ENCODE data around the gene LIMK1.
"Not testable (repeated sequence)": the region's sequence is repeated elsewhere in the genome, so short reads cannot be mapped to it uniquely, and the experiment has no call there.

LIMK1 gene

DNA sequence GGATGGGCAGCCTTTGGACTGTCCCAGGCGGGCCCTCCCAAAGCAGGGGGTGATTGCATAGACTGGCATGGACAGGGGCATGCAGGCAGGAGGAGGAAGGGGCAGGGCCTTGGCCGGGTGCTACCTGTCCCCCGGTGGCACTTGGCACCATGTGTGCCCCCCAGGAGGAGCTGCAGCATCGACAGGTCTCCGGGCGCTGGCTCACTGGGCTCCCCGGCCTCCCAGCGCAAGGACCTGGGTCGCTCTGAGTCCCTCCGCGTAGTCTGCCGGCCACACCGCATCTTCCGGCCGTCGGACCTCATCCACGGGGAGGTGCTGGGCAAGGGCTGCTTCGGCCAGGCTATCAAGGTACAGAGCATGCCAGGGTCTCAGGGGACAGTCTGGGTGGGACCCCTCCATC is 23.2 kb downstream of the LIMK1 start:
- H3K9me3 ChIP-seq (ENCODE audit: control insufficient read depth in 1 of 2, low read length in 2 of 2): no peaks in the 10 kb centered on the region
- H3K36me3 ChIP-seq (ENCODE audit: control insufficient read depth in 1 of 2, insufficient read depth in 2 of 2, low read length in 2 of 2): peaks cover 8 to 53% of the 10 kb centered on the region in 2 donors
- no peaks in the 10 kb centered on the region for H3K4me1 ChIP-seq (ENCODE audit: control insufficient read depth in 1 of 2, insufficient read depth in 2 of 2, low read length in 2 of 2)
- no peaks in the 10 kb centered on the region for H3K27me3 ChIP-seq (ENCODE audit: low read depth, low read length)
- H3K4me3 ChIP-seq (ENCODE audit: low read depth in 1 of 2, low read length in 2 of 2): no peak overlapping the region
- no peak overlapping the region for H3K27ac ChIP-seq (ENCODE audit: low read length)

DNA sequence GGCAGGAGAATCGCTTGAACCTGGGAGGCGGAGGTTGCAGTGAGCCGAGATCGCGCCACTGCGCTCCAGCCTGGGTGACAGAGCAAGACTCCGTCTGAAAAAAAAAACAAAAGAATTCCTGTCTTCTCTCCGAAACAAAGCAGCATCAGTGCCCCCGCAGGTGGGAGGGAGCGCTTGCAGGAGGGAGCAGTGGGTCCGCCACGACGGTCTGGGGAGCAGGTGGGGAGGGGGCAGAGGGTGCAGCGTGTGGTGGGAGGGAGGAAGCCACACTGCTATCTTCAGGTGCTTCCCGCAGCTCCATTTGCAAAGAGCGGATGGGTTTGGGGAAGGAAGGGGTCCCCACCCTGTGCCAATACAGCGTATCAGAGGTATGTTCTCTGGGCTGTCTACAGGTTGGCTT is 31.7 kb downstream of the LIMK1 start:
- Histone ChIP-seq H3K27ac (ENCODE audit: low read length) (no peak overlapping the region), H3K36me3 (ENCODE audit: control insufficient read depth in 1 of 2, insufficient read depth in 2 of 2, low read length in 2 of 2) (peaks cover 12 to 40% of the 10 kb centered on the region in 2 donors), H3K27me3 (ENCODE audit: low read depth, low read length) (no peaks in the 10 kb centered on the region), H3K4me1 (ENCODE audit: control insufficient read depth in 1 of 2, insufficient read depth in 2 of 2, low read length in 2 of 2) (no peaks in the 10 kb centered on the region), H3K9me3 (ENCODE audit: control insufficient read depth in 1 of 2, low read length in 2 of 2) (no peaks in the 10 kb centered on the region), H3K4me3 (ENCODE audit: low read depth in 1 of 2, low read length in 2 of 2) (no peak overlapping the region)

DNA sequence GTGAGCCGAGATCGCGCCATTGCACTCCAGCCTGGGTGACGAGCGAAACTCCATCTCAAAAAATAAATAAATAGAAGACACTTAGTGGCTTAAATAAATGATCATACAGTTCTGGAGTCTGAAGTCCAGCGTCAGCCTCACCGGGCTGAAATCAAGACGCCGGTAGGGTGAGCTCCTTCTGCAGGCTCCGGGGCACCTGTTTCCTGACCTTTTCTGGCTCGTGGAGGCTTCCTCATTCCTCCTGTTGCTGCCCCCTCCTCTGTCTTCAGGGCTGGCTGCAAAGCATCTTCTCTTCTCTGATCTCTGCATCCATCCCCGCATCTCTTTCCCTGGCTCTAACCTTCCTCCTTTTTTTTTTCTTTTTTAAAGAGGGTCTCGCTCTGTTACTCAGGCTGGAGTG is 32.8 kb downstream of the LIMK1 start:
- H3K4me3 ChIP-seq (ENCODE audit: low read depth in 1 of 2, low read length in 2 of 2): no peak overlapping the region
- H3K9me3 ChIP-seq (ENCODE audit: control insufficient read depth in 1 of 2, low read length in 2 of 2): no peaks in the 10 kb centered on the region
- H3K27ac ChIP-seq (ENCODE audit: low read length): no peak overlapping the region
- peaks cover 15 to 46% of the 10 kb centered on the region in 2 donors for H3K36me3 ChIP-seq (ENCODE audit: control insufficient read depth in 1 of 2, insufficient read depth in 2 of 2, low read length in 2 of 2)
- no peaks in the 10 kb centered on the region for H3K4me1 ChIP-seq (ENCODE audit: control insufficient read depth in 1 of 2, insufficient read depth in 2 of 2, low read length in 2 of 2)
- H3K27me3 ChIP-seq (ENCODE audit: low read depth, low read length): no peaks in the 10 kb centered on the region

DNA sequence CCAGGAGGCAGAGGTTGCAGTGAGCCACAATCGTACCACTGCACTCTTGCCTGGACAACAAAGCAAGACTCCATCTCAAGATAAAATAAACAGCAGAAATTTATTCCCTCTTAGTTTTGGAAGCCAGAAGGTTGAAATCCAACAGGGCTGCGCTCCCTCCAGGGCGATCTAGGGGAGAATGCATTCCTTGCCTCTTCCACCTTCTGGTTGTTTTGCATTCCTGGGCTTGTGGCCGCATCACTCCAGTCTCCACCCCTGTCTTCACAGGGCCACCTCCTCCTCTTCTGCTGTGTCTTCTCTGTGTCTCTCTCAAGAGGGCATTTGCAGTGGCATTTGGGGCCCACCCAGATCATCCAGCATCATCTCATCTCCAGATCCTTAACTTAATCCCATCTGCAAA is 36.2 kb downstream of the LIMK1 start:
- H3K27ac ChIP-seq (ENCODE audit: low read length): no peak overlapping the region
- peaks cover 8 to 35% of the 10 kb centered on the region in 2 donors for H3K36me3 ChIP-seq (ENCODE audit: control insufficient read depth in 1 of 2, insufficient read depth in 2 of 2, low read length in 2 of 2)
- no peaks in the 10 kb centered on the region for H3K4me1 ChIP-seq (ENCODE audit: control insufficient read depth in 1 of 2, insufficient read depth in 2 of 2, low read length in 2 of 2)
- H3K4me3 ChIP-seq (ENCODE audit: low read depth in 1 of 2, low read length in 2 of 2): no peak overlapping the region
- no peaks in the 10 kb centered on the region for H3K27me3 ChIP-seq (ENCODE audit: low read depth, low read length)
- H3K9me3 ChIP-seq (ENCODE audit: control insufficient read depth in 1 of 2, low read length in 2 of 2): no peaks in the 10 kb centered on the region

DNA sequence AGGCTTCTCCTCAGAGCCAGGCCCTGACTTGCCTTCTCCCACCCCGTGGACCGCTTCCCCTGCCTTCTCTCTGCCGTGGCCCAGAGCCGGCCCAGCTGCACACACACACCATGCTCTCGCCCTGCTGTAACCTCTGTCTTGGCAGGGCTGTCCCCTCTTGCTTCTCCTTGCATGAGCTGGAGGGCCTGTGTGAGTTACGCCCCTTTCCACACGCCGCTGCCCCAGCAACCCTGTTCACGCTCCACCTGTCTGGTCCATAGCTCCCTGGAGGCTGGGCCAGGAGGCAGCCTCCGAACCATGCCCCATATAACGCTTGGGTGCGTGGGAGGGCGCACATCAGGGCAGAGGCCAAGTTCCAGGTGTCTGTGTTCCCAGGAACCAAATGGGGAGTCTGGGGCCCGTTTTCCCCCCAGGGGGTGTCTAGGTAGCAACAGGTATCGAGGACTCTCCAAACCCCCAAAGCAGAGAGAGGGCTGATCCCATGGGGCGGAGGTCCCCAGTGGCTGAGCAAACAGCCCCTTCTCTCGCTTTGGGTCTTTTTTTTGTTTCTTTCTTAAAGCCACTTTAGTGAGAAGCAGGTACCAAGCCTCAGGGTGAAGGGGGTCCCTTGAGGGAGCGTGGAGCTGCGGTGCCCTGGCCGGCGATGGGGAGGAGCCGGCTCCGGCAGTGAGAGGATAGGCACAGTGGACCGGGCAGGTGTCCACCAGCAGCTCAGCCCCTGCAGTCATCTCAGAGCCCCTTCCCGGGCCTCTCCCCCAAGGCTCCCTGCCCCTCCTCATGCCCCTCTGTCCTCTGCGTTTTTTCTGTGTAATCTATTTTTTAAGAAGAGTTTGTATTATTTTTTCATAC is 38.0 kb downstream of the LIMK1 start:
- H3K4me3 ChIP-seq (ENCODE audit: low read depth in 1 of 2, low read length in 2 of 2): no peak overlapping the region
- H3K36me3 ChIP-seq (ENCODE audit: control insufficient read depth in 1 of 2, insufficient read depth in 2 of 2, low read length in 2 of 2): peaks cover 8 to 28% of the 10 kb centered on the region in 2 donors
- no peaks in the 10 kb centered on the region for H3K9me3 ChIP-seq (ENCODE audit: control insufficient read depth in 1 of 2, low read length in 2 of 2)
- no peaks in the 10 kb centered on the region for H3K27me3 ChIP-seq (ENCODE audit: low read depth, low read length)
- no peak overlapping the region for H3K27ac ChIP-seq (ENCODE audit: low read length)
- H3K4me1 ChIP-seq (ENCODE audit: control insufficient read depth in 1 of 2, insufficient read depth in 2 of 2, low read length in 2 of 2): no peaks in the 10 kb centered on the region

DNA sequence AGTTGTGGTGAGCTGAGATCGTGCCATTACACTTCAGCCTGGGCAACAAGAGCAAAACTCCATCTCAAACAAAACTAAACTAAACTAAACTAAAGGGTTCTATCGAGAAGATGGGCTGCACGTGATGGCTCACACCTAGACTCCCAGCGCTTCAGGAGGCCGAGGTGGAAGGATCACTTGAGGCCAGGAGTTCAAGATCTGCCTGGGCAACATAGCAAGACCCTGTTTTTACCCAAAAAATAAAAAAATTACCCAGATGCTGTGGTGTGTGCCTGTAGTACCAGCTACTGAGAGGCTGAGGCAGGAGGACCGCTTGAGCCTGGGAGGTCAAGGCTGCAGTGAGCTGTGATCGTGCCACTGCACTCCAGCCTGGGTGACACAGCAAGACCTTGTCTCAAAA is 40.3 kb downstream of the LIMK1 start:
- H3K4me3 ChIP-seq (ENCODE audit: low read depth in 1 of 2, low read length in 2 of 2); H3K27me3 ChIP-seq (ENCODE audit: low read depth, low read length); H3K27ac ChIP-seq (ENCODE audit: low read length); H3K4me1 ChIP-seq (ENCODE audit: control insufficient read depth in 1 of 2, insufficient read depth in 2 of 2, low read length in 2 of 2); H3K9me3 ChIP-seq (ENCODE audit: control insufficient read depth in 1 of 2, low read length in 2 of 2): not testable (repeated sequence)
- H3K36me3 ChIP-seq (ENCODE audit: control insufficient read depth in 1 of 2, insufficient read depth in 2 of 2, low read length in 2 of 2): peaks cover 8 to 22% of the 10 kb centered on the region in 2 donors

DNA sequence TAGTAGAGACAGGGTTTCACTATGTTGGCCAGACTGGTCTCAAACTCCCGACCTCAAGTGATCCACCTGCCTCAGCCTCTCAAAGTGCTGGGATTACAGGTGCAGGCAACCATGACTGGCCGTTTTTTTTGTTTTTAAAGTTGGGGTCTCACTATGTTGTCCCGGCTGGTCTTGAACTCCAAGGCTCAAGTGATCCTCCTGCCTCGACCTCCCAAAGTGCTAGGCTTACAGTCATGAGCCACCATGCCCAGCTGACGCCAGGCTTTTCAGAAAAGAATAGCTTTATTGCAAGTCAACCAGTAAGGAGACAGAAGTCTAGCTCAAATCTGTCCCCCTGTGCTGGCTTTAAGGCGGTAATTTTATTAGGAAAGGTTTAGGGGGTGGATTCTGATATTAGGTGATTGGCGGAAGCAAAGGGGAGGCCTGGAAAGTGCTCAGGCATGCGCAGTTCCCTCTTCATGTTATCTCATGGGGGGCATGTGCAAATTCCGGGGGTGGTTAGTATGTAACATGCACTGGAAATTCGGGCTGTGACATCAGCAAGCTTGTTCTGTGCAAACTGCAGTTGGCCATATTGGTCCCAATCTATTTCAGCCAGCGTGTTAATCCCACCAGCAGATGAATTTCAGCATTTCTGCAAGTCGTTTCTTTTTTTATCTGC is 42.7 kb downstream of the LIMK1 start:
- Histone ChIP-seq H3K36me3 (ENCODE audit: control insufficient read depth in 1 of 2, insufficient read depth in 2 of 2, low read length in 2 of 2) (peaks cover 0 to 3% of the 10 kb centered on the region in 2 donors), H3K9me3 (ENCODE audit: control insufficient read depth in 1 of 2, low read length in 2 of 2) (no peaks in the 10 kb centered on the region), H3K4me3 (ENCODE audit: low read depth in 1 of 2, low read length in 2 of 2) (no peak overlapping the region), H3K27me3 (ENCODE audit: low read depth, low read length) (no peaks in the 10 kb centered on the region), H3K4me1 (ENCODE audit: control insufficient read depth in 1 of 2, insufficient read depth in 2 of 2, low read length in 2 of 2) (no peaks in the 10 kb centered on the region), H3K27ac (ENCODE audit: low read length) (no peak overlapping the region)

DNA sequence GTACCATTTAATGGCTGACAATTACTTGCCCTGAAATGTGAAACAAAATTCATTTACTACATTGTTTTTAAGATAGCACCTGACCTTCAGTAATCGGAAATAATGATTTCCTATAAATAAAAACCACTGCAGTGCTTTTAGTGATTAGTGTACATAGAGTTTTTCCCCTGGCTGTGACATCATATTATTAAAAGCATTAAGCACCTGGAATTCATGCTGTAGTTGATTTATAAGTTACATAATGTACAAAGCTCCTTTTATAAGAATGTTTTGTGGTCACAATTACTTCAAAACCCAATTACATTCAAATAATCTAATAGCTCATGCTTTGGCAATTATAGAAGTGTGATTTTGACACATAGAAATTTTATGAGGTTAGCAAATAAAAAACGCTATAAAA is 46.3 kb downstream of the LIMK1 start:
- no peaks in the 10 kb centered on the region for H3K27me3 ChIP-seq (ENCODE audit: low read depth, low read length)
- H3K9me3 ChIP-seq (ENCODE audit: control insufficient read depth in 1 of 2, low read length in 2 of 2): no peaks in the 10 kb centered on the region
- no peaks in the 10 kb centered on the region for H3K4me1 ChIP-seq (ENCODE audit: control insufficient read depth in 1 of 2, insufficient read depth in 2 of 2, low read length in 2 of 2)
- H3K27ac ChIP-seq (ENCODE audit: low read length): no peak overlapping the region
- no peak overlapping the region for H3K4me3 ChIP-seq (ENCODE audit: low read depth in 1 of 2, low read length in 2 of 2)
- H3K36me3 ChIP-seq (ENCODE audit: control insufficient read depth in 1 of 2, insufficient read depth in 2 of 2, low read length in 2 of 2): no peaks in the 10 kb centered on the region

DNA sequence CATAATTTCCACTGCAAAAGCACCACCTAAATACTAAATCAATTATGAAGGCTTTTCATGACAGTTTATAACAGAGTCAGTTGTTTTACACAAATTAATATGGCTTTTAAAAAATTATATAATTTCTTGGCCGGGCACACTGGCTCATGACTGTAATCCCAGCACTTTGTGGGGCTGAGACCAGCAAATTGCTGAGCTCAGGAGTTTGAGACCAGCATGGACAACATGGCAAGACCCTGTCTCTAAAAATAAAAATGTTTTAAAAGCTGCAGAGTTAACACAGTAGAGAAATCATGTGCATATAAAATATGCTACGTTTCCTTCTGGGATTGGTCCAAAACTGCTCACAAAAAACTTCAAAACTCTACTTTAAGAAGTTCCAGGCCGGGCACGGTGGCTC is 46.9 kb downstream of the LIMK1 start:
- Histone ChIP-seq H3K27me3 (ENCODE audit: low read depth, low read length) (no peaks in the 10 kb centered on the region), H3K27ac (ENCODE audit: low read length) (no peak overlapping the region), H3K36me3 (ENCODE audit: control insufficient read depth in 1 of 2, insufficient read depth in 2 of 2, low read length in 2 of 2) (no peaks in the 10 kb centered on the region), H3K4me1 (ENCODE audit: control insufficient read depth in 1 of 2, insufficient read depth in 2 of 2, low read length in 2 of 2) (no peaks in the 10 kb centered on the region), H3K4me3 (ENCODE audit: low read depth in 1 of 2, low read length in 2 of 2) (no peak overlapping the region), H3K9me3 (ENCODE audit: control insufficient read depth in 1 of 2, low read length in 2 of 2) (no peaks in the 10 kb centered on the region)

DNA sequence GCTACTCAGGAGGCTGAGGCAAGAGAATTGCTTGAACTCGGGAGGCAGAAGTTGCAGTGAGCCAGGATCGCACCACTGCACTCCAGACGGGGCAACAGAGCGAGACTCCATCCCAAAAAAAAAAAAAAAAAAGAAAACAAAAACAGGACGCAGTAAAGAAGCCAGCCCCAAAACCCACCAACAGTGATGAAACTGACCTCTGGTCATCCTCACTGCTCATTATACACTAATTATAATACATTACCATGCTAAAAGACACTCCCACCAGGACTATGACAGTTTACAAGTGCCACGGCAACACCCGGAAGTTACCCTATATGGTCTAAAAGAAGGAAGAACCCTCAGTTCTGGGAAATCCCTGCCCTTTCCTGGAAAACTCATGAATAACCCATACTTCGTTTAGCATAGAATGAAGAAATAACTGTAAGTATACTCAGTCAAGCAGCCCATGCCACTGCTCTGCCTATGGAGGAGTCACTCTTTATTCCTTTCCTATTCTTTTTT is 50.6 kb downstream of the LIMK1 start:
- Histone ChIP-seq H3K4me1 (ENCODE audit: control insufficient read depth in 1 of 2, insufficient read depth in 2 of 2, low read length in 2 of 2) (no peaks in the 10 kb centered on the region), H3K27ac (ENCODE audit: low read length) (no peak overlapping the region), H3K27me3 (ENCODE audit: low read depth, low read length) (no peaks in the 10 kb centered on the region)

DNA sequence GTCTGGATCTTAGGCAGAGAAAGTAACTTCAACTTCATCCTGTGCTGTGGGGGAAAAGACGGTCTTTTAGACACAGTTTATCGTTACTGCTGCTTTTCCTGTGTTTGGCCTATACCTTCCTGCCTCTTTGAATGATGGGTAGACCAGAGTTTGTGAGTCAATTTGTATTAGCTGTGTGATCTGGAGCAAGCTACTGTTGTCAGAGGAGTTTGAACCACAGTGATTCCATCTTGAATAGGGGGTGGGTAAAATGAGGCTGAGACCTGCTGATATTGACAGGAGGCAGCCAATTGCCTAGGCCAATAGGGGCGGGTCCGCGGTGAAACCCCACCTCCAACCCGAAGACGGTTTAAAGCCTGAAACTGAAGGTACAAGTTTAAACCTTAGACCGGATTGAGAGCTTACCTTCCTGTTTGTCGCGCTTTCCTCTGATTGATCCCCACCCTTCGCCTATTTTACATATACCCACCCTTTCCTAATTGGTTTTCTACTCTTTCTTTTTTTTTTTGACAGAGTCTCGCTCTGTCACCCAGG is 54.8 kb downstream of the LIMK1 start:
- Histone ChIP-seq H3K36me3 (ENCODE audit: control insufficient read depth in 1 of 2, insufficient read depth in 2 of 2, low read length in 2 of 2) (no peaks in the 10 kb centered on the region), H3K27ac (ENCODE audit: low read length) (no peak overlapping the region), H3K4me3 (ENCODE audit: low read depth in 1 of 2, low read length in 2 of 2) (no peak overlapping the region), H3K4me1 (ENCODE audit: control insufficient read depth in 1 of 2, insufficient read depth in 2 of 2, low read length in 2 of 2) (no peaks in the 10 kb centered on the region), H3K27me3 (ENCODE audit: low read depth, low read length) (no peaks in the 10 kb centered on the region), H3K9me3 (ENCODE audit: control insufficient read depth in 1 of 2, low read length in 2 of 2) (no peaks in the 10 kb centered on the region)

More for the DNA sequence above, 50.6 kb downstream of the LIMK1 start:
- no peaks in the 10 kb centered on the region for H3K9me3 ChIP-seq (ENCODE audit: control insufficient read depth in 1 of 2, low read length in 2 of 2)
- no peak overlapping the region for H3K4me3 ChIP-seq (ENCODE audit: low read depth in 1 of 2, low read length in 2 of 2)
- no peaks in the 10 kb centered on the region for H3K36me3 ChIP-seq (ENCODE audit: control insufficient read depth in 1 of 2, insufficient read depth in 2 of 2, low read length in 2 of 2)
